Raji (cell line): Measurements from ENCODE around the gene CLBA1.

Experiments used
- POLR2A ChIP-seq: IDR thresholded peaks from 2 replicates; pipeline ENCODE4 v1.6.1; 2011; ENCODE audit warnings: low read depth, low read length, control low read depth; ENCODE audit not compliant: insufficient read depth

The CLBA1 gene

GRCh38 chr14:104953896-104954656, 31.5 kb upstream of the CLBA1 start:
- TF ChIP-seq POLR2A = no peak

DNA sequence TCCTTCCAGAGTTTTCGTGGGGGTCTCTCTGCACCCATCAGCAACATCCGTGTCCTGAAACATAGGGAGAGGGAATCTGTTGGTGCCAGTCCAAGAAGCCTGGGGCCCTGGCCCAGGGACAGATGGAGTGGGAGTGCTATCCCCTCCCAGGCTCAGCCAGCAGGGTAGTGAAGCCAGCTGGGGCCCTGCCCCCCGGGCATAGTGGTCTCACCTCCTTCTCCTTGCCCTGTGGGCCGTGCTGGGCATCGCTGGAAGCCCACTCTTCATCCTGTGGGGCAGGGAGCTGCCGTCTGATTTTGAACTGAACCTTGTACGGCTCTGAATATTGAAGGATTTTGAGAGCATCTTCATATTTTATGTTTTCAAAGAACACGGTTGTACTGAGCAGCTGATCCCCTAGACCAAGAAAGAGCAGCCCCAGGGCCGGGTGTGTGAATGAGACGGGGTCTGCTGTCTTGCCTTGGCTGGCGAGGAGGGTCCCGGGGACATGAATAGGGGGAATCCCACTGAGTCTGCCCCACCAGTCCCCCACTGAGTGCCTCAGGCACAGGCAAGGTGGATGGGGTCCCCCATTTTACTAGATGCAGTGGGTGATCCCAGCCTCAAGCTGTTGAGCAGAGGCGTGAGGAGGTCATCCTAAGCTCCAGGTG, 30.7 kb upstream of the CLBA1 start:
- TF ChIP-seq POLR2A = no peak

DNA sequence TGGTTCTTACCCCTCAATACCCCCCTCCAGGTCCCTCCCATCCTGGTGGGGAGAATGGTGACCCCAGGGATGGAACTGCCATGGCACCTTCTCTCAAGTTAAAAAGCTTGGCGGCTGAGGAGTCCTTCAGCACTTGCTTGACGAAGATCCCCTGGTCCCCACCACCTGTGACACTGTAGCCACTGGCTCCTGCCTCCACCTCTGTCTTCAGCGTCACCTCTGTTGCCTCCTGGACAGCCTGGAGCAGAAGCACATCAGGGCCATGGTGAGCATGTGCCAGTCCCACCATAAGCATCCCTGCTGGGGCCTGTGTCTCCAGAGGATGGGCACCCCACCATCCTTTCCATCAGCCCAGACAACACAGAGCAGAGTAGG, 30.2 kb upstream of the CLBA1 start:
- no peak for TF ChIP-seq POLR2A

GRCh38 chr14:104956290-104956890, 29.2 kb upstream of the CLBA1 start:
- no peak for TF ChIP-seq POLR2A

DNA sequence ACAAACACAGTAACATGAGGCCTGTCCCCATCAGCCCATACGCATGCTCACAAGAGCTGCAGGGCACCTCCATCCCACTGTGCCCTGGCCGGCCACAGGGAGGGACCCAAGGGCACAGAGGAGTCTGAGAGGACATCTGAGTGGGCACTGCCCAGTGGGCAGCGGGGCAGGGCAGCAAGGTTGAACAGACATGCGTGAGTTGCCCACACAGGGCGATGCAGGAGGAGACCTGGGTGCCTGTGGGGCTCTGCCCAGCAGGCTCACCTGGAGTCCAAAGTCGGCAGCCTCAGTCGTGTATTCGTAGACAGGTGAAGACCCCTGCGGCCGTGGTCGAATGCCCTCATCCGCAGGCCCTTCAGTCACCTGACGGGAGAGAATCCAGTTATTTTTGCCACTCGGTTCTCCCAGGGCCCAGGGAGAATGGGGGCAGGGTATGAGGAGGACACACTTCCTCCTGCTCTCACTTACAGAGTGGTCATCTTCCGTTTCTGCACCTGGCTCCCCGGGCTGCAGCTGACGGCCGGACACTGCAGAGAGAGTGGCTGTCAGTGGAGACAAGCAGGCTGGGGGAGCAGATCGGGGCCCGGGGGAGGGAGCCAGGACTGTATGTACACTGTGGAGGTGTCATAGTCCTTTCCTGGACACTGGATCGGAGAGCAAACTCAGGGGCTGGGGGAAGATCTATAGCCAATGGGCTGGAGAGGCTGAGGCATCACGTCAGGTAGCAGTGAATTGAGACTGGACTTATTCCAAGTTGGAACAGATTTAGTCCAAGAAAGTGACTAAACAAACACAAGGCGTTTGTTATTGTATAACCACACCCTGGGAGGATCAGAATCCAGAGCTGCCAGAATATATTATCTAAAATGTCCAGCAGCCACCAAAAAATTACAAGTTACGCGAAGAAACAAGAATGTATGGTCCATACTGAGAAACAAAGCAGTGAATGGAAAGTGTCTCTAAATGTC, 28.2 kb upstream of the CLBA1 start:
- TF ChIP-seq POLR2A = no peak

- no peak for TF ChIP-seq POLR2A
These were observed 21.0 kb upstream of the CLBA1 start for GRCh38 chr14:104964546-104964945.

GRCh38 chr14:104965561-104966231, 19.9 kb upstream of the CLBA1 start:
- no peak for TF ChIP-seq POLR2A

DNA sequence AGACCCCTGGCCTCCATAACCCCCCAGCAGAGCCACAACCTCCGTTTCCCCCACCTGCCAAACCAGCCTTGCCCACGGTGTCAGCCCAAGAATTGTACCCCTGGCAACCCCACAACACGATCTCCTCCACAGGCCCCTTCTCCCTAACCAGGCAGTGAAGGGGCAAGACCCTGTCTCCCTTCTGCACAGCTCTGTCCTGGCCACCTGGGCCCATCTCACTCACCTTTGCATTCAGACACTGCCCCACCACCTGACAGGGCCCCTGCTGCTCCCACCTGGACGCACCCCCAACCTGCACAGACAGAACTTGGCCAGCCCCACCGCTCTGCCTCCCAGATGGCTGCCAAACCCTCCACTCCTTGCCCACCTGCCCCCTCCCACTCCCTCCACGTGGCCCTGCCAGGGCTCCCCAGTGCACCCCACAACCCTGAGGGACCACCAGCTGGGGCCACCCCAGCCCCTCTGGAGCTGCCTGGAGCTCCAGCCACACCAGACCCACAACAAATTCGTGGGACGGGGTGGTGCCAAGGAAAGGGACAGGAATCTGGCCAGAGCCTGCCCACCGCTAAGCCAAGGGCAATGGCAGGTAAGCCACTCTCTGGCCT, 19.2 kb upstream of the CLBA1 start:
- no peak for TF ChIP-seq POLR2A

- TF ChIP-seq POLR2A = no peak
These were observed 18.6 kb upstream of the CLBA1 start for GRCh38 chr14:104966981-104967385.

GRCh38 chr14:104967386-104968152, 18.0 kb upstream of the CLBA1 start:
- TF ChIP-seq POLR2A = no peak

- no peak for TF ChIP-seq POLR2A
These were observed 17.4 kb upstream of the CLBA1 start for GRCh38 chr14:104968153-104968527.

DNA sequence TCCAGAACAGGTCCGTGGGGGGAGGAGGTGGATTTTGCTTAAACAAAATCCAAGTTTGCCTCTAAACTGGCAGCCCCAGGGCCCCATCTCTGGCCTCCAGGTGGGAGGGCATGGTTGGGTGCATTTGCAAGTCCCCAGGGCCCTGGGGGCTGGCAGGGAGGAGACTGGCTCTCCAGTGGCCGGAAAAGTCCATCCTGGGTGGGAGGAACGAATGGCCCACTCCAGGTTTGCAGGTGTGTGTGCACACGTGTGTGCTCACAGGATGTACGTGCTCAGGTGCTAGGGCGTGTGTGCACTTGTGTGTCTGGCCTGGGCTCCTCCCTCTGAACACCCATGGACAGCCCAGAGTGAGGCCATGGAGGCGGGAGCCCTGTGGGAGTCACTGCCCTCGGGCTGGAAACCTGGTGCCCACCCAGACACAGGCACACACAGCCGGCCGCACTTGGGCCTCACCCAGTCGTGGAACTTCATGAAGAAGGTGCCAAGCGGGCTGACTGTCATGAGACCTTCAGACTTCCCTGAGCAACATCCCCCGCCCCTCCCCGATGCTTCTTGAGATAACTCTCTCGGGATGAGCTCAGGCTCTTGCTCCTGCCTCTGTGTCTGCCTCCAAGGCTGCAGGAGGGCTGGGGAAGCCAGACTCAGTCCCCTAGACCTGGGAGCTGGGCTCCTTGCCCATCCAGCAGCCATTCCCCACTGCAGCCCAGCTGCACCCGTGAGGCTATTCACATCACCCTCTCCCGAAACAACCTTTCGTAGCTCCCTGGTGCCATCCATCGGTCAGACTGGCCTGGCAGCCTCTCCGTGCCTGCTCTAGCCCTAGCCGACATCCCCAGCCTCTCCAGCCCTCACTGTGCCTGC, 16.8 kb upstream of the CLBA1 start:
- TF ChIP-seq POLR2A = no peak
